ENCODE measurements around the gene TMEM131. TPM values are rescaled to one million over a fixed set of nuclear protein-coding genes. Genes with fewer than 3 reads are reported as not detected.

The TMEM131 gene
- total RNA-seq, 2 donors from 2014 or later = 20.7 to 21.8 TPM

GRCh38 chr2:98015671-98016070, 19.9 kb upstream of the TMEM131 start:
- no peak for DNase-seq (ENCODE audit: low spot score)
- Histone ChIP-seq H3K36me3 (no peaks in the 10 kb centered on the region), H3K9me3 (no peaks in the 10 kb centered on the region), H3K4me1 (peaks cover 0 to 10% of the 10 kb centered on the region in 2 donors), H3K27me3 (no peaks in the 10 kb centered on the region), H3K27ac (no peak overlapping the region), H3K4me3 (no peak overlapping the region)
- TF ChIP-seq, protein P1, sequence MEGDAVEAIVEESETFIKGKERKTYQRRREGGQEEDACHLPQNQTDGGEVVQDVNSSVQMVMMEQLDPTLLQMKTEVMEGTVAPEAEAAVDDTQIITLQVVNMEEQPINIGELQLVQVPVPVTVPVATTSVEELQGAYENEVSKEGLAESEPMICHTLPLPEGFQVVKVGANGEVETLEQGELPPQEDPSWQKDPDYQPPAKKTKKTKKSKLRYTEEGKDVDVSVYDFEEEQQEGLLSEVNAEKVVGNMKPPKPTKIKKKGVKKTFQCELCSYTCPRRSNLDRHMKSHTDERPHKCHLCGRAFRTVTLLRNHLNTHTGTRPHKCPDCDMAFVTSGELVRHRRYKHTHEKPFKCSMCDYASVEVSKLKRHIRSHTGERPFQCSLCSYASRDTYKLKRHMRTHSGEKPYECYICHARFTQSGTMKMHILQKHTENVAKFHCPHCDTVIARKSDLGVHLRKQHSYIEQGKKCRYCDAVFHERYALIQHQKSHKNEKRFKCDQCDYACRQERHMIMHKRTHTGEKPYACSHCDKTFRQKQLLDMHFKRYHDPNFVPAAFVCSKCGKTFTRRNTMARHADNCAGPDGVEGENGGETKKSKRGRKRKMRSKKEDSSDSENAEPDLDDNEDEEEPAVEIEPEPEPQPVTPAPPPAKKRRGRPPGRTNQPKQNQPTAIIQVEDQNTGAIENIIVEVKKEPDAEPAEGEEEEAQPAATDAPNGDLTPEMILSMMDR (IDR thresholded peaks at IDR 0.05) = no peak

DNA sequence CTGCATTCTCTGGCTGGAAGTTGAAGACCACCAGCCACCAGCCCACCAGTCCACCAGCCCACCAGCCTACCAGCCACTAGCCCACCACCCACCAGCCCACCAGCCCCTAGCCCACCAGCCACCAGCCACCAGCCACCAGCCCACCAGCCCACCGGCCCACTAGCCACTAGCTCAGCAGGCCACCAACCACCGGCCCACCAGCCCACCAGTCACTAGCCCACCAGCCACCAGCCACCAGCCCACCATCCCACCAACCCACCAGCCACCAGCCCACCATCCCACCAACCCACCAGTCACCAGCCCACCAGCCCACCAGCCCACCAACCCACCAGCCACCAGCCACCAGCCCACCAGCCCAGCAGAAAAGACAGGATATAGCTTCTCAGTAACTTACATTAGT, 18.6 kb upstream of the TMEM131 start:
- Histone ChIP-seq H3K27me3 (no peaks in the 10 kb centered on the region), H3K36me3 (no peaks in the 10 kb centered on the region), H3K4me3 (no peak overlapping the region), H3K4me1 (peaks cover 0 to 17% of the 10 kb centered on the region in 2 donors), H3K9me3 (no peaks in the 10 kb centered on the region), H3K27ac (no peak overlapping the region)
- no peak for DNase-seq (ENCODE audit: low spot score)
- TF ChIP-seq, protein P1 (IDR thresholded peaks at IDR 0.05) = no peak

- Histone ChIP-seq H3K4me3 (no peak overlapping the region), H3K27me3 (no peaks in the 10 kb centered on the region), H3K36me3 (no peaks in the 10 kb centered on the region), H3K4me1 (peaks cover 0 to 17% of the 10 kb centered on the region in 2 donors), H3K9me3 (no peaks in the 10 kb centered on the region), H3K27ac (no peak overlapping the region)
- no peak for DNase-seq (ENCODE audit: low spot score)
- TF ChIP-seq, protein P1 (IDR thresholded peaks at IDR 0.05) = no peak
Measured at GRCh38 chr2:98013407-98014042, 17.8 kb upstream of the TMEM131 start.

DNA sequence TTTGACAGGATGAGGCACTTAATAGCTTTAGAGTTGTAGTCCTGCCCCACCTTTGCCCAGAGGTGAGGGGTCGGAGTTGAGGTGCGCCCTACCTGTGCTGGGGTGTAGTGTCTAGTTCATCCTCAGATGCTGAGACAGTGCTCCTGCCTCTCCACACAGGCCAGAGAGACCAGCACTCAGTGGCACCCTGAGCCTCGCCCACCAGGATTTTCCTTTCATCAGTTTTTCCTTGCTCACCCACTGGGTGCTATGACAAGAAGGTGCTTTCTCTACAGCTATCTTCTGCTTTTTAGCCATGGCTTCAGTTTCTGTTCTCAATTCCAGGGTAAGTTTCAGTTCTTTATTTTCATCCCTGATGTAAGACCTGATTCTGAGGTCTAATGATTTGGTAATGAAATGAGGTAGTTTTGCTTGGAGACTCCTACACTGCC, 16.8 kb upstream of the TMEM131 start:
- TF ChIP-seq, protein P1 (IDR thresholded peaks at IDR 0.05) = no peak
- no peak for DNase-seq (ENCODE audit: low spot score)
- Histone ChIP-seq H3K27ac (no peak overlapping the region), H3K36me3 (no peaks in the 10 kb centered on the region), H3K4me3 (no peak overlapping the region), H3K27me3 (no peaks in the 10 kb centered on the region), H3K4me1 (peaks cover 0 to 17% of the 10 kb centered on the region in 2 donors), H3K9me3 (no peaks in the 10 kb centered on the region)

DNA sequence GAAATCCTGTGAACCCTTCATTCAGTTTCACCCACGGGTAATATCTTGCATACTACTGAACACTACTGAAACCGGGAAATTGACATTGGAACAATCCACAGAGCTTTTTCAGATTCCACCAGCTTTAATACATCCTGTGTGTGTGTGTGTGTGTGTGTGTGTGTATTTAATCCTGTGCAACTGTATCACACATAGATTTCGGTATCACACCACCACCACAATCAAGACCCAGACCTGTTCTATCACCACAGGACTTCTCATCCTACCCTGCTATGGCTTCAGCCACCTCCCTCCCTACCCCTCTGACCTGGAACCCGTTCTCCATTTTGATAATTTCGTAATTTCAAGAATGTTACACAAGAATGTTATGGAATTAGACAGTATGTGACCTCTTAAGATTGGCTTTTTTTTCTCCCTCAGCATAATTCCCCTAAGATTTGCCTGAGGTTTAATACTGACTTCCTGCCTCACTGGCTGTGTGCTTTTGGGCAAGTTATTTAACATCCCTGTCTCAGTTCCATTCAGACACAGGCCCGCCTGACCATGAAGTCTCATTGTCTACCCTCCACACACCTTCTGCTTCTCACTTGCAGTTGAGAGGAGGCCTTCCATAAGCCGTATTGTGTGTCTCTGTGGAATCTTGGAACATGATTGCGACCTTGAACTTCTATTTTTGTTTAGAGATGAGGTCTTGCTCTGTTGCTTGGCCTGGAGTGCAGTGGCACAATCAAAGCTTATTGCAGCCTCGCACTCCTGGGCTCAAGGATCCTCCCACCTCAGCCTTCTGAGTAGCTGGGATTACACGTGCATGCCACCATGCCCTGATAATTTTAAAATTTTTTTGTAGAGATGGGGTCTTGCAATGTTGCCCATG, 14.4 kb upstream of the TMEM131 start:
- H3K27ac ChIP-seq = peak overlapping the region; percentile 46 to 59
- H3K36me3 ChIP-seq = no peaks in the 10 kb centered on the region
- no peak overlapping the region for H3K4me3 ChIP-seq
- no peak for DNase-seq (ENCODE audit: low spot score)
- TF ChIP-seq, protein P1 (IDR thresholded peaks at IDR 0.05) = no peak
- no peaks in the 10 kb centered on the region for H3K9me3 ChIP-seq
- peaks cover 0 to 17% of the 10 kb centered on the region in 2 donors for H3K4me1 ChIP-seq
- H3K27me3 ChIP-seq = no peaks in the 10 kb centered on the region
